Fibroblast of pulmonary artery (primary cell): ENCODE data around the gene CHD6.

Source experiments
- DNase-seq: peaks from one replicate; pipeline ENCODE4 v3.0.0-alpha.2; 2010; ENCODE audit warnings: low read depth
- H3K4me3 ChIP-seq: replicated peaks from 2 replicates; pipeline ENCODE4 v1.5.1; 2011; ENCODE audit warnings: low read depth, mild to moderate bottlenecking, control low read depth, low read length, moderate library complexity
- TF ChIP-seq, protein P1 (sequence below): IDR thresholded peaks from 2 replicates; pipeline ENCODE4 v1.5.1; 2011; ENCODE audit warnings: mild to moderate bottlenecking, control low read depth, low read length, inconsistent platforms; ENCODE audit errors: missing control alignments

CHD6 gene

DNA sequence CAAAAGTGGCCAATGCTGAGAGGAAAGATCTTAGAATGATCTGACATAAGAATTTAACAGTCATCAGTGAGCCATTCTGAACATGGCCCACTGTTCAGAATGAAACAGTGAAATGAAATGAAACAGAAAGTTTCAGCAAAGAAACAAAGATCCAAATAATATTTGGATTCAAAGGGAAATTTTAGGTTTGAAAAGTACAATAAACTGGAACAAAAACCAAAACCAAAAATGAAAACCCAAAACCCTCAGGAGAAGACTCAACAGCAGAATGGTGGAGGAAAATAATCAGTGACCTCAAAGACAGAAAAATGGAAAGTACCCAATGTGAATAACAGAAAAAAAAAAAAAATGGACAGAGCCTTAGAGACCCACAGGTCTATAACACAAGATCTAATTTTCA, 185.4 kb downstream of the CHD6 start:
- H3K4me3 ChIP-seq: no peak overlapping the region
- DNase-seq: no peak
- TF ChIP-seq, protein P1, sequence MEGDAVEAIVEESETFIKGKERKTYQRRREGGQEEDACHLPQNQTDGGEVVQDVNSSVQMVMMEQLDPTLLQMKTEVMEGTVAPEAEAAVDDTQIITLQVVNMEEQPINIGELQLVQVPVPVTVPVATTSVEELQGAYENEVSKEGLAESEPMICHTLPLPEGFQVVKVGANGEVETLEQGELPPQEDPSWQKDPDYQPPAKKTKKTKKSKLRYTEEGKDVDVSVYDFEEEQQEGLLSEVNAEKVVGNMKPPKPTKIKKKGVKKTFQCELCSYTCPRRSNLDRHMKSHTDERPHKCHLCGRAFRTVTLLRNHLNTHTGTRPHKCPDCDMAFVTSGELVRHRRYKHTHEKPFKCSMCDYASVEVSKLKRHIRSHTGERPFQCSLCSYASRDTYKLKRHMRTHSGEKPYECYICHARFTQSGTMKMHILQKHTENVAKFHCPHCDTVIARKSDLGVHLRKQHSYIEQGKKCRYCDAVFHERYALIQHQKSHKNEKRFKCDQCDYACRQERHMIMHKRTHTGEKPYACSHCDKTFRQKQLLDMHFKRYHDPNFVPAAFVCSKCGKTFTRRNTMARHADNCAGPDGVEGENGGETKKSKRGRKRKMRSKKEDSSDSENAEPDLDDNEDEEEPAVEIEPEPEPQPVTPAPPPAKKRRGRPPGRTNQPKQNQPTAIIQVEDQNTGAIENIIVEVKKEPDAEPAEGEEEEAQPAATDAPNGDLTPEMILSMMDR: no peak

GRCh38 chr20:41428285-41428684, 189.9 kb downstream of the CHD6 start:
- H3K4me3 ChIP-seq: no peak overlapping the region
- TF ChIP-seq, protein P1: no peak
- DNase-seq: peak; percentile 45

GRCh38 chr20:41427833-41428232, 190.3 kb downstream of the CHD6 start:
- H3K4me3 ChIP-seq: no peak overlapping the region
- TF ChIP-seq, protein P1: no peak
- DNase-seq: no peak

- DNase-seq: no peak
- no peak overlapping the region for H3K4me3 ChIP-seq
- TF ChIP-seq, protein P1: no peak
These were observed 191.2 kb downstream of the CHD6 start for GRCh38 chr20:41426976-41427375.

GRCh38 chr20:41426086-41426830, 191.9 kb downstream of the CHD6 start:
- DNase-seq: no peak
- H3K4me3 ChIP-seq: no peak overlapping the region
- TF ChIP-seq, protein P1: no peak

- H3K4me3 ChIP-seq: no peak overlapping the region
- TF ChIP-seq, protein P1: no peak
- no peak for DNase-seq
These were observed 192.8 kb downstream of the CHD6 start for GRCh38 chr20:41425180-41425884.
